Fibroblast of skin of left biceps (primary cell): ENCODE data around the gene TPRG1L.

Experiments
- DNase-seq, 2 experiments: peaks; one replicate each; pipeline ENCODE4 v3.0.0-alpha.2; 2013; ENCODE audit warnings: low read depth in 2 of 2

Gene TPRG1L

DNA sequence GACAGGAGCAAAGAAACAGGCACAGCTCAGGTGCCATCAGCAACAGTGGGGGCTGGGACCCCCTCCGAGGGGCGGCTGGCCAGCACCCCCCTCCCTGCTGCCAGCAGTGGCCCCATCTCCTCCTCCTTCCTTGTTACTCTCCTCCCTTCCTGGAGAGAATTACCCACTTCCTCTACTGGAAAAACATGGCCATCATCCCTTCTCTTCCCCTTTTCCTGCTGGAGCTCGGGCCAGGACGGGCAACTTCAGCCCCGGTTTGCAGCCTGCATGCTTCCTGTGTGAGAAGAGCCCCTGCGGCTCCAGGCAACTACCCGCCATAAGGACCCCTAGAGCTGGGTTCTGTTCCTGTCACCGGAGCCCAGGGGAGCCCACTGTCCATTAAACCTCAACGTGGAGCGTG lies 31.1 kb upstream of the TPRG1L start:
- no peak for DNase-seq

DNA sequence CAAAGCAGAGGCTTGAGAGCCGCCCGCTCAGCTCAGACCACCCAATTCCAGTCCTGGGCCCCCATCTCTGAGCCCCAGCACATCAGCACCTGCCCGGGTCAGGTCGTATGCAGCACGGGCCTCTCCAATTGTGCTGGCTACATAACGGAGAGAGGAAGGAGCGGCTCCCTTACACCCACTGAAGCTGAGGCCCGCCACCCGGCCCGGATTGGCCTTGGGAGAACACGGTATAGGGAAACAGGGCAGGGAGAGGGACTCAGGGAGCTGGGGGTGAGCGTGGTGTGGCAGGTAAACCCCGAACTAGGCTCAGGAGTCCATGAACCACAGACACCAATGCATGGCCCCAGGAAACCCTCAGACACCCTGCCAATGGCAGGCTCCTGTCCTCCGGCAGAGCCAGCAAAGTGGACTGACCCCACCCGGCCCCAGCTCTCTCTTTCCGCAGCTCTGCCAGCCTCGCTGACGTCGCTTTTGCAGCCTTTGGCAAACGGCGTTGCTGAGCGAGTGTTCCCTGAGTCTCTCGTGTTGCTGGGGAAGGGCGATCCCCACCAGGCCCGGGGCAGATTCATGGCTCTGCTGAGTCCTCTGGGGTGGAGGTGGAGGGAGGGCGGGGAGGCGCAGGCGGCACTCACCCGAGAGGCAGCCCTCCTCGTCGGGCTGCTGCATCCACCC lies 30.0 kb upstream of the TPRG1L start:
- no peak for DNase-seq

DNA sequence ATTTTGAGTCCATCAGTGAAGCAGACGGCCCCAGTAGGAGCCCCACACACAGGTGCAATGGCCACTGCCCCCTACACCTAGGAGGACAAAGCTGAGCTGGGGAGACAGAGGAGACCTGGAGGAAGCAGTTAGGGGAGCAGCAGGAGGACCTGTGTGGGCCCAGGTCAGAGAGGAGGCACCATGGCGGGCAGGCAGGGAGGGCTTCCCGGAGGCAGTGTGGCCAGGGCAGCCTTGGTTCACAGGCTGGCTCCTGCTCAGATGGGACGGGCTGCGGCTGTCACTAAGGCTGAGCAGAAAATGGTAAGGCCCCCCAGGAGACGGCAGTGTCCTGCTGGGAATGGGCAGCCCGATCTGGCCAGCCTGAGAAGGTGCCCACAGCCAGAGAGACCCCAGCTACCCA lies 28.9 kb upstream of the TPRG1L start:
- no peak for DNase-seq

DNA sequence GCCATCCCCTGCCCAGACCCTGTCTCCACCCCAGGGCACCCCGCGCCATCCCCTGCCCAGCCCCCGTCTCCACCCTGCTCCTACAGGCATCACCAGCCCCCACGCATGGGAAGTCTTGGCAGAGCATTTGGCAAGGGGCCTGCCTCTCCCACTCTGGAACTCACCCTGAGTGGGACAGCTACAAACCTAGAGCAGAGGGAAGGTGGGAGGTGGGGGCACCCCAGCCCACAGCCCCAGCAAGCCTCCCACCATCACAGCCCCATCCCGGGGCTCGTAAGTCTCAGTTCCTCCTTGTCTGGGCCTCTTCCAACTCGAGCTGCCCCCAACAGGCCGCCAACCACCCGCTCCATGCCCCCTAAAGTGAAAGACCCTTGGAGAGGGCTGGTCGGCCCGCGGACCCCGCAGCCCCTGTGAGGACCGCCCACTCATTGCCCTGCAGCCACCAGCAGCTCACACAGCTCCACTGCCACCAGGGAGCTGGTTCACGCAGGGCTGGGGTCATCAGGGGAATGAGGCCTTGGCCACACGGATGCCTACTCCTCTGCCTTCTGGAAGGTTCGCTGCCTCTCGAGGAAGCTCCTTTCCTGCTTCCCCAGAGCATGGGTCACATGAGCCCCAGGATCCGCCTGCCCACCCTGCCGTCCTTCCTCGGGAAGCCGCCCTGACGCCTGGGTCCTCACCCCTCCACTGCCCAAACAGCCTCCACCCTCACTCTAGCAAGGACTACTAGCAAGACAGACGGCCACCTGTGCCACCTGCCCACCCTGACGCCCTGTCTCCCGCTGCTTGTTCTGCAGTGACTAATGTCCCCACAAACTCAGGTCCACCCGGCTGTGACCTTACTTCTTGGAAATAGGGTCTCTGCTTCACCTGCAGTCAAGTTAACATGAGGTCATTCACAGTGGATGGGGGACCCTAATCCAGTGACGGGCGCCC lies 27.9 kb upstream of the TPRG1L start:
- no peak for DNase-seq

DNA sequence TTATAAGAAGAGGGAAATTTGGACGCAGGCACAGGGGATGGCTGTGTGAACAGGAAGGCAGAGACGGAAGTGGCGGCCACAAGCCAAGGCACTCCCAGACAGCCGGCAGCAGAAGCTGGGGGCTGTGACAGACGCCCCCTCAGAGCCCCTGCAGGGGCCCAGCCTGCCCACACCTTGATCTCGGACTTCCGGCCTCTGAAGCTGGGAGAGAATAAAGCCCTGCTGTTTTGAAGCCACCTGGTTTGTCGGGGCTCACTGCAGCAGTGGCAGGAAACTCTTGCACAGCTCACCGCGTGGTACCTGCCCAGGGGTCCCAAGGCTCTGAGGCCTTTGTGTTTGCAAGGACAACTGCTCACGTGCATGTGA lies 27.2 kb upstream of the TPRG1L start:
- no peak for DNase-seq

DNA sequence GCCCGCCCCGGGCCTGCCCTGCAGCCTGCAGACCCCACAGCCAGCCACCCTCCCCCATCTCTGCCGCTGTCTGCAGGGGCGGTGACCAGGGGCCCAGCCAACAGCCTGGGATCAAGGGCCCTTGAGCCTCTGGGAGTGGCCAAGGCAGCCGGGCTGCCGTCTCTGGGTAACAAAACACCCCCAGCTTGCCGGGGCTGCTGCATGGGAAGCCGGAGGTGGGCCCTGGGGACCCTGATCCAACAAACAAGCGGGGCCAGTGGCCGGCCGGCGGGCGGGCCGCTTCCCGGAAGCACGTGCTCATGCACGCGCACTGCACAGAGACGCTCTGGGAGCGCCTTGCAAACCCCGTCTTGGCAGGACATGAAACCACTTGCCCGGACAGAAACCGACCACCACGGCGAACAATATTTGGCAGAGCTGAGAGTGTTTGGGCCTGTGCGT lies 26.7 kb upstream of the TPRG1L start:
- no peak for DNase-seq

DNA sequence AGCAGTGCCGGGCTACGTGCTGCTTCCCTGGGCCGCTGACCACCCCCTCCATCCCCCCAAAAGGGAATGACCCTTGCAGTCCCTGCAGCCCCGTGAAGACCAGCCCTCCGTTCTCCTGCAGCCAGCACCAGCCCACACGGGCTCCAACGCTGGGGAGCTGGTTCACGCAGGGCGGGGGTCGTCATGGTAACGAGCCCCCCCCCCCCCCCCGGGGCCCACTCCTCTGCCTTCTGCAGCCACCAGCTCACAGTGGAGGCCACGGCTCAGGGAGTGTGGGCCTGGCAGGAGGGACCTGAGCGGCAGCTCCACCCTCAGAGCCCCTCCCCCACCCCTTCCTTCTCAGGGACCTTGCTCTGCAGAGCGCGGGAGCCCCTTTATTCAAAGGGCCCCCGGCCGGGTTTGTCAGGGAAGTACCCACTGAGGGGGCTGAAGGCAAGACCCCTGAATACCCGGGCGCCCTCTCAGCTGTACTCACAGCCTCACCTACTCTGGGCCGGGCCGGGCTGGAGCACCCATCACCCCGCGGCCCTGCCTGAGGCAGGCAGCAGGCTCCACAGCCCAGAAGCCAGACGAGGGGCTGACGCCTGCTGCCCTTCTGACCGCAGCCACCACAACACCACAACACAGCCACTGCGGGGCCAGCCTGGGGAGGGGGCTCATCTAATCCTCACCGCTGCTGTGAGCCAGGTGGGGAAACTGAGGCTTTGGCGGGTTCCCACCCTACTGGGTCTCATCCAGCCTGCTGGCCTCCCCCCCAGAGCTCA lies 26.1 kb upstream of the TPRG1L start:
- no peak for DNase-seq

DNA sequence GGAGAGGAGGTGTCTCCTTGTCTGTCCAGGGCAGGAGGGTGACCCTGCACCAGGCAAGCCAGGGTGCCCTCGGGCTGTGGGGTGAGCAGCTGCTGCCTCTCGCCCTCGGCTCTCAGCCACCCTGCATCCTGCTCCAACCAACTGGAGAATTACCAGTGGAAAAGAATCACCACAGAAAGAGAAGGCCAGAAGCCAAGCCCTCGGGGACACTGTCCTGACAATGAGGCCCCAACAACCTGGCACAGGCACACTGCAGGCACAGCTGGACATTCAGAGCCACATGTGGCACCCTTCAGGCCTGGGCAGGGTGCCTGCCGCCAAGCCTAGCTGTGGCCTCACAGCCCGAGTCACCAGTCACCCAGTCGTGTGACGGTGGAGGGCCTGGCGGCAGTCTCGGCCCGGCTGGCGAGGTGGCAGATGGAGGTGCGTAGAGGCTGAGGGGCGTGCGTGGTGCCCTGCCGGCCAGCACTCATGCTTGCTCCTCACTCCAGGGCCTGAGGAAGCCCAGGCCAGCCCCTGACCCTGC lies 25.5 kb upstream of the TPRG1L start:
- no peak for DNase-seq

DNA sequence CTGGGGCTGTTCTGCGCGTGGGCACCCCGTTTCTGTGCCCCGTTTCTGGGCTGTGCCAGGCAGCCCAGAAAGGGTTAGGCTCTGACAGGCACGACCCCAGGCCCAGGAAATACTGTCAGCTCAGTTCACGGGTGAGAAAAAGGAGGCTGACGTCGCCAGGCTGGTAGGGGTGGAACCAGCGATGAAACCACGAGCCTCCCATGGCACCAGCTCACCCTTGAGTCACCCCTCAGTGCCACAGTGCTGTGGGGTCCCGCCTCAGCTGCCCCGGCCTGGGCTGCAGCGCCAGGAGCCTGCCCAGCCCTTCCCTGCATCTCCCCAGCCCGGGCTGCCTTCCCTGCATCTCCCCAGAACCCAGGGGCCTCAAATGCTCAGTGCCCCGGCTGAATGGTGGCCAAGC lies 25.0 kb upstream of the TPRG1L start:
- DNase-seq: no peak

DNA sequence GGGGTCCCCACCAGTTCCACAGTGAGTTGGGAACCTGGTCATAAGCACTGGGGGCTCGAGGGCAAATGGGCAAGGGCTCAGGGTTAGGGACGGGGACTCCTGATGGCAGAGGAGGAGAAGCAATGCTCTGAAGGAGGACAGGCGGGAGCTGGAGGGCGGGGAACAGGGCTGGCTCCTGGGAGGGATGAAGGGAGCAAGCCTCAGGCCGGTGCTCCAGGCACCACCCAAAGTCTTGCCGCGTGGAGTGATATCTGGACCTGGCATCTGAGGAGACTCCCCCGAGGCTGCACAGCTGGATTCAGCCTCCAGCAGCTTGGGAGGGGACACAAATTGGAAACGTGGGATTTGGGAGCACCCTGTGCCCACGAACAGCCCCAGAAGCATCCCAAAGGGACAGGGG lies 24.5 kb upstream of the TPRG1L start:
- no peak for DNase-seq

DNA sequence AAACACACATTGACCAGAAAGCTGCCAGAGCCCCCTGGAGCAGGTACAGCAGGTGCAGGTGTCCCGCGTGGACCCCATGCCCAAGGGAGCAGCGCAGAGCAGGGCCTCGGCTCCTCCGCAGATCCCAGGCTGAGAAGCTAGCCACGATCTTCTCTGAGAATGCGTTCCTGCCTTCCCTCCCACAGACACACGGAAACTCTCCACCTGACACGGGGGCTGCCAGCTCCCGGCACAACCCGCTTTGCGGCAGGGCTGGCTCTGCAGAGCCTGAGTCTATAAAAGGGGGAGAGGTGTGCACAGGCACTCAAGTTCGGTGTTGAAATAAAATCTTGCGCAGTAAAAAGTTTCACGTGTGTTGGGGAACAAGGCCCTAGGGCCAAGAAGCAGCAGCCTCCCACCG lies 23.1 kb upstream of the TPRG1L start:
- no peak for DNase-seq

DNA sequence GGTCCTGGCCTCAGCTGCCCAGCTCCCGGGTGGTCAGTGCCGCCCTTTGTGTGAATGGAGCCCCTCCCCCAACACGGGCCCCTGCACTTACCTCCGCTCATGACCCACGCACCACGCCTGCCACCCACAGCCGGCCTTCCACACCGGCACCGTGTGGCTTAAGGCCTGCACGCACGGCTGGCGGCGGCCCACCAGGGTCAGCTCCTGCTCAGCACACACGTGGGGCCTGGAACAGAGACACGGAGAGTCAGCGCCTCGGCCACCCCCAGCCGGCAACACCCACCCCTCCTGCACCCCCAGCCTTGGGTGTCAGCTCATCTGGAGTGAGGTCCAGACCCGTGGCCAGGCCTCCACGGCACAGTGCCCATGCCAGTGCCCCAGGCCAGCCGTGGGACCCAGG lies 22.4 kb upstream of the TPRG1L start:
- no peak for DNase-seq

DNA sequence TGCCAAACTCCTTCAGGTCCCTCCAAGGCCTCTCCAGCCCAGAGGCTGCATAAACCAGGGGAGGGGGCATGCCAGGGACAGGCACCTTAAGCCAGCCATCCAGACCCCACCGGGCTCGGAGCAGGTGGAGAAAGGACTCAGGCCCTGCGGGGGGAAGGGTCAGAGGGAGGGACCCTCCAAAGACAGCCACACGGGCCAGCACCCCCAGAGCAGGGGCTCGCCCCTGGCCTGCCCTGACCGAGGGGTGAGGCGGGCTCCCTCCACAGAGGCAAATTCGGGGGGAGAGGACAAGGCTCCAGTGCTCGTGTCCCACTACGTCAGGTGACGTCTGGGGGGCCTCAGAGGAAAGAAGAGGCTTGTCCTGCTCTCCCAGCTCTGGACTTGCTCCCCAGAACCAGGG lies 21.7 kb upstream of the TPRG1L start:
- no peak for DNase-seq

DNA sequence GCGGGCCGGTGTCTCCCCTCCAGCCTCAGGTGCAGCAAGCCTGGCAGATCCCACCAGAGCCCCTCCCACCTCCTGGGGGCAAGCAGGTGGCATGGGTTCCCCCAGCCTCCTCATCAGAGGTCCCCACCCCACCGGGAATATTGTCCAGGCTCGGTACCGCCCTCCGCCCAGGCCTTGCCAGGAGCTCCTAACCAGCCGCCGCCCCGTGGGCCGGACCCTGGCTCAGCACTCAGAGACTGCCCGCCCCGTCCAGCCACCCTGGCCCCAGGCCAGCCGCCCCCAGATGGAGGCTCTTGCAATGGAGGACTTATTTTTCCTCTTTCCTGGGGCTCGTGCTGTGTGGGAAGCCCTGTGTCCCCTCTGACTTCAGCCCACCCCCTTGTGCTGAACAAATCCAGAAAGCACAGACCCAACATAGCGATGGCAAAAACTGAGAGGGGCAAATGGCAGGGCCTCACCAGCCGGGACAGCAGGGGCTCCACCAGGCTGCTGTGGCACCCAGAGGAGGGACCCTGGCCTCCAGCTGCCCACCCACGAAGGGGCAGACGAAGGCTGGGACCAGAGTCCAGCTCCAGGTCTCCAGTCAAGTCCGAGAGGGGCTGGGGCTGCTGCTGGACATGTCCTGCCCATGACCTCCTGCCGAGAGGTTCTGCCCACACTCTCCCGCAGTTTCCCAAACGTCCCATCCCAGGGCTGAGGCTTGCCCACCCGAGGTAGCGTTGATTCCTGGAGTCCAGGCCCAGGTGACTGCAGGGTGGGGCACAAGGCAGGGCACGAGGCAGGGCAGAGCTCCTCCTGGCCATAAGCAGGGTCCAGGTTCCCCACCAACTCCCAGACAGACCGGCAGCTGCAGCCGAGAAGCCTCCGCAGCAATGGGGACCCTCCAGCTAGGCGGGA lies 21.0 kb upstream of the TPRG1L start:
- DNase-seq: no peak

DNA sequence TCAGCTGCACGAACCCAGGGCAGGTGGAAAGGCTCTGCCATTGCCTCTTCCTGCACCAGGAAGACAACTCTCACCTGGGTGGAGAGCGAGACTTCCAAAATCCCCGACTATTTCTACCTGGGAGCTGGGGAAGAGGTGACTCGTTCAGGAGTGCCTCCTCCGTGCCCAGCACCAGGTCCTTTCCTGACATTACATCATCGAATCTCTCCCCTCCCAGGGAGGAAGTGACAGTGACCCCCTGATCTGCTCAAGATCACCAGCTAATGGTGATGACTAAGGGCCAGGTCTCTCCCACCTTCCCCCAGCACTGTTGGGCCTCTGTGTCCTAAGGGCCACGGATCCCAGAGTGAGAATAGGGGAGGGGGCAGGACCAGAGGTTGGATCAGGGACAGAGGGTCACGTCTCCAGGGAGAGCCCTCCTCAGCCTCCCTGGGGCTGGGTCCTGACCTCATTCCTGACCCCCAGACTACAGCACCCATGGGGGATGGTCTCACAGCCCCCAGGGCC lies 20.3 kb upstream of the TPRG1L start:
- no peak for DNase-seq

DNA sequence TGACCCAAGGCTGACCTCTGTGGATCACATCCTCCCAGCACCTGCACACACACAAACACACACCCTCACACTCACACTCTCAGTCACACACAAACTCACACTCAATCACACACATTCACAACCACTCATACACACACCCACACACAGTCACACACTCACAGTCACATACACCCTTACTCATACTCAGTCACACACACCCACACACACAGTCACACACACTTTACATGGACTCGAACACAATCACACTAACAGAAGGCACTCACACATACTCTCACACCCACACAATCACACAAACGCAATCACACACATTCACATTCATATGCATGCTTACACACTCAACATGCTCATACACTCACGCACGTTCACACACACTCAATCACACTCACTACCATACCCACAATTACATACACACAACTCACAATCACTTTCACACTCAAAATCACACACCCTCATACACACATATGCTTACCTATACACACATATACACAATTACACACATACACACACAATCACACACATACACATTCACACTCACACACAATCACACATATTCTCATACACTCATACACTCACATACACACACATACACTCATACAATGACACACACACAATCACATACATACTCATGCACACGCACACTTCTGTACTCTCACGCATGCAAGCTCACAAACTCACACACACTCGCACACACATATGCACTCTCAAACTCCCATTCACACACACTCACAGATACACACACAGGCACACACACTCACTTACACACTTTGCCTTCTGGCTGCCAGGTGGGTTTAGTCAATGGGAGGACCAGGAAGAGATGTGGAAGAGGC lies 19.6 kb upstream of the TPRG1L start:
- no peak for DNase-seq

DNA sequence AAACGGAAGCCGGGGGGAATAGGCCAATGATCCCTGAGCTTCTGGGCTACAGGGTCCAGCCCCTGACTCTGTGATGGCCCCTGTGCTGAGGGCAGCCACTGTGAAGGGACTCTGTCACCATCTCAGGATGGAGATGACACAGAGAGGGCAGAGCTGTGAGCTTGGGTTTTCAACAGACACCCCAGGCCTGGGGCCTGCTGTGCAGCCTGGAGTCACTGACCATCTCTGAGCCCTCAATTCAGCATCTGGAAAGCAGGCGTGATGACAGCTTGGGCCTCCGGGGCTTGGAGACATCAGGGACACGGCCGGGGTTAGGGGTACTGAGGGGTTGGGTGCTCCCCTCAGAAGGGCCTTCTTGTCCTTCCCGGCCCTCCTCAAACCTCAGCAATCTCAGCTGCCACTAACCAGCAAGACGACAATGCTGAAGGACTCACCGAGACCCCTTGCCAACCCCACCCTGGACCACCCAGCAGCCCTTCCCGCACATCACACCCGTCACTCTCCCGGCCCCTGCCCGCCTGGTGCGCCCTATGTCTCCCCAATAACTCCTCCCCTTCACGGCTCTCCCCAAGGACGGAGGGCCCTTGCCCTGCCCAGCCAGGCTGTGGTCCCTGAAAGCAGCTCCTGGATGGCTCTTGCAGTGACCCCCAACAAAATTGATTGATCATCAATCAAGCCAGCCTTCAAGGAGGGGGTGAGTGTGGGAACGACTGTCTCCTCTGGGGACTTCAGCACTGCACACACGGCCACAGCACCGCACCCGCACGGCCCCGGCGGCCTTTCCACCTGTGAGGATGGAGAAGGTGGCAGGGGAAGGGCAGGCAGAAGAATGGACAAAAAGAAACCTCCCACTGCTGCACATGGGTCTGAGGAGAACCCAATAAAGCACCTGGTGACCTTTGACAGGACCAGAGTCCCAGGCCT lies 17.8 kb upstream of the TPRG1L start:
- no peak for DNase-seq

DNA sequence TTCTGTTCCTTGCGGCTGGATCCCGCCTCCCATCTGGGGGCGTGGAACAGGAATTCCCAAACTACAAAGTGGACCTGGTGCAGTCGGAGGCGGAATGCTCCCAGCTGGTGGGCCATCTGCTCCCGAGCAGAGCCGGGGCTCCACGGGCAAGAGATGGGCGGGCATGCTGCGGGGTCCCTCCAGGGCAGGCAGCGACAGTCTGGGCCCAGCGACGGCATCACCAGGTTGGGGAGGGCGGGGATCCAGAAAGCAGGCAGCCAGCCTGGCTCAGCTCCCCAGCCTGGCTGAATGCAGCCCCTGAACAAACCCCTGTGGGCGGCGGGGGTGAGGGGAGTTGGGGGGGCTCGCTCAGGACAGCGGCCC lies 17.1 kb upstream of the TPRG1L start:
- no peak for DNase-seq

DNA sequence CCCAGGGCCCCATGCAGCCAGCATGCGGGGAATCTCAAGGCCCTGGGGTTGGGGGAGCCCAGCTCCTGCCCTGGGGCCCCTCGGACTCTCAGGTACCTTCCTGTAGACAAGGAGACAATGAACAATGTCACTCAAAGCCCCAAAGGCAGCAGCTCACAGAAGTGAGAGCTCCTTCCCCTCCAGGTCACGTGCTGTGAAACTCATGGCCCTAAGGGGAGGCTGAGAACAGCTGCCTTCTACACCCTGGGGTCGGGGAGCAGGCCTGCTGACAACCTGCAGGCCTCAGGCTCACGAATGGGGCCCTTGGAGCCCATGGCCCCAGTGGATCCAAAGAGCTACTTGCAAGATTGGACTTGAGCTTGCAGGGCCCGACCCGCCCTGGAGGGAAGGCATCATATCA lies 16.7 kb upstream of the TPRG1L start:
- DNase-seq: no peak
